Endothelial cell of umbilical vein (primary cell): Measurements from ENCODE around the gene RAD54L. TPM values are rescaled to one million over a fixed set of nuclear protein-coding genes. Genes with fewer than 3 reads are reported as not detected.

Source experiments
- BruUV-seq: library from RNA; stranded (reverse); fragments of 400-500 nt; replicated peaks from 2 replicates; lab custom pipeline; 2021; lab: Mats Ljungman, UMichigan
- CTCF ChIA-PET: fragments of 300-600, 350-600 bp; sonication (Branson Sonifier 250); formaldehyde crosslinking; loops from one replicate; lab custom pipeline; 2021; ENCODE audit warnings: antibody characterized with exemption, inconsistent platforms; lab: Charles Lee
- POLR2A ChIA-PET: fragments of 300-600, 350-600 bp; sonication (Branson Sonifier 250); formaldehyde crosslinking; loops from one replicate; lab custom pipeline; 2021; ENCODE audit warnings: antibody characterized with exemption, inconsistent platforms; lab: Charles Lee
- DNase-seq: peaks from one replicate; pipeline ENCODE4 v3.0.0-alpha.2; 2011; ENCODE audit warnings: low read depth, low spot score
- FAIRE-seq: peaks from 2 replicates; lab custom pipeline; 2011; peaks lifted over from hg19 to GRCh38; lab: Jason Lieb, UNC
- H2AFZ ChIP-seq: 2 replicates; pipeline ENCODE4 v1.6.0; 2012; ENCODE audit warnings: low read depth, low read length, control low read depth, inconsistent platforms
- H3K27ac ChIP-seq: 2 replicates; pipeline ENCODE4 v1.5.1; 2011; ENCODE audit warnings: low read depth, mild to moderate bottlenecking, control low read depth, low read length, moderate library complexity; ENCODE audit not compliant: insufficient read depth
- H3K27me3 ChIP-seq, 2 experiments: 2 replicates each; pipeline versions ENCODE4 v1.6.0 to v1.6.1; 2011; ENCODE audit warnings: low read length in 2 of 2, mixed read lengths in 1 of 2; ENCODE audit not compliant: control insufficient read depth in 2 of 2, insufficient read depth in 2 of 2
- H3K36me3 ChIP-seq, 2 experiments: 2 replicates in 1 of 2; 3 replicates in 1 of 2; pipeline ENCODE4 v1.5.1; 2011; ENCODE audit warnings: low read length in 2 of 2, mild to moderate bottlenecking in 1 of 2, moderate library complexity in 1 of 2; ENCODE audit not compliant: control insufficient read depth in 2 of 2, insufficient read depth in 2 of 2; ENCODE audit errors: extremely low read depth in 1 of 2
- H3K4me1 ChIP-seq: 3 replicates; pipeline ENCODE4 v1.5.1; 2011; ENCODE audit warnings: mild to moderate bottlenecking, low read length; ENCODE audit not compliant: control insufficient read depth, insufficient read depth; ENCODE audit errors: extremely low read depth
- H3K4me2 ChIP-seq: 2 replicates; pipeline ENCODE4 v1.6.1; 2011; ENCODE audit warnings: low read length, control low read depth, mixed read lengths; ENCODE audit not compliant: insufficient read depth
- H3K4me3 ChIP-seq, 3 experiments: fragments of 200-600 bp in 1 of 3; sonication (generic), shearing (Covaris generic) in 1 of 3; replicated peaks in 1 of 3; 2 replicates each; pipeline ENCODE4 v1.5.1; 2011 to 2016; ENCODE audit warnings: control low read depth in 3 of 3, low read length in 3 of 3, mild to moderate bottlenecking in 2 of 3, inconsistent platforms in 1 of 3, low read depth in 1 of 3, moderate library complexity in 1 of 3; ENCODE audit not compliant: insufficient read depth in 1 of 3
- H3K79me2 ChIP-seq: 2 replicates; pipeline ENCODE4 v1.6.0; 2012; ENCODE audit warnings: low read length, inconsistent platforms; ENCODE audit not compliant: control insufficient read depth, insufficient read depth
- H3K9ac ChIP-seq: replicated peaks from 2 replicates; pipeline ENCODE3; 2011; ENCODE audit warnings: low read length, control low read depth; ENCODE audit not compliant: insufficient read depth; ENCODE audit errors: extremely low read depth
- H3K9me1 ChIP-seq: replicated peaks from 3 replicates; pipeline ENCODE4 v1.6.0; 2011; ENCODE audit warnings: mild to moderate bottlenecking, low read length; ENCODE audit not compliant: control insufficient read depth, insufficient read depth; ENCODE audit errors: extremely low read depth
- H3K9me3 ChIP-seq: replicated peaks from 2 replicates; pipeline ENCODE4 v1.5.1; 2012; ENCODE audit warnings: low read length, inconsistent platforms; ENCODE audit not compliant: control insufficient read depth, insufficient read depth
- H4K20me1 ChIP-seq: replicated peaks from 2 replicates; pipeline ENCODE3; 2011; ENCODE audit warnings: mild to moderate bottlenecking, low read length; ENCODE audit not compliant: control insufficient read depth, insufficient read depth; ENCODE audit errors: extremely low read depth
- EZH2 ChIP-seq: IDR thresholded peaks from 2 replicates; pipeline ENCODE4 v1.6.1; 2012; ENCODE audit warnings: borderline replicate concordance, low read depth, mild to moderate bottlenecking, moderate library complexity, low read length, inconsistent platforms; ENCODE audit not compliant: severe bottlenecking
- FOS ChIP-seq: IDR thresholded peaks from 2 replicates; pipeline ENCODE4 v1.6.1; 2011; ENCODE audit warnings: mild to moderate bottlenecking, low read length, moderate library complexity, borderline replicate concordance; ENCODE audit not compliant: insufficient read depth
- GATA2 ChIP-seq: IDR thresholded peaks from 2 replicates; pipeline ENCODE4 v1.7.0; 2011; ENCODE audit warnings: low read depth, mild to moderate bottlenecking, moderate library complexity, mixed read lengths, low read length; ENCODE audit not compliant: insufficient read length, insufficient read depth
- JUN ChIP-seq: IDR thresholded peaks from 2 replicates; pipeline ENCODE4 v1.6.1; 2011; ENCODE audit warnings: borderline replicate concordance, low read depth; ENCODE audit not compliant: insufficient read length, insufficient read depth
- MAX ChIP-seq: IDR thresholded peaks from 2 replicates; pipeline ENCODE4 v1.6.1; 2011; ENCODE audit not compliant: insufficient read depth, insufficient read length
- MYC ChIP-seq: IDR thresholded peaks from one replicate; pipeline ENCODE4 v1.6.1; 2011; ENCODE audit warnings: mild to moderate bottlenecking, low read depth, low read length
- POLR2A ChIP-seq: IDR thresholded peaks from 2 replicates; pipeline ENCODE4 v1.6.1; 2012; ENCODE audit warnings: low read depth, mild to moderate bottlenecking, control low read depth, low read length
- POLR2AphosphoS5 ChIP-seq: IDR thresholded peaks from 2 replicates; pipeline ENCODE4 v1.6.1; 2012; ENCODE audit warnings: low read depth, mild to moderate bottlenecking, control low read depth, low read length, moderate library complexity; ENCODE audit not compliant: insufficient read depth
- dilution Hi-C: fragments of 300-500 bp; cut with MboI; formaldehyde crosslinking; loops from one replicate; pipeline ENCODE4 v1.15.0; 2019; ENCODE audit warnings: low sequenced_read_pairs; ENCODE audit not compliant: extremely low pct_ligation_motif_present
- intact Hi-C: fragments of 100-400 bp; cut with micrococcal nuclease; formaldehyde crosslinking; loops from one replicate; pipeline ENCODE4 v1.10.0; 2022
- polyA plus RNA-seq, 4 experiments: library from polyadenylated mRNA; depleted of rRNA in 3 of 4; stranded (reverse) in 3 of 4; unstranded in 1 of 4; fragments of >200 nt; gene quantifications; 2 replicates each; pipeline versions ENCODE4 v1.2.1 to v1.2.3, GENCODE V29; 2011 to 2012; ENCODE audit warnings: missing spikeins in 1 of 4
- total RNA-seq: library from RNA; stranded (reverse); gene quantifications from 2 replicates; pipeline ENCODE4 v1.2.3, GENCODE V29; 2021
- TF ChIP-seq, protein P1 (sequence below), 2 donors: IDR thresholded peaks; 1 replicate in 1 of 2; 2 replicates in 1 of 2; pipeline ENCODE4 v1.5.1; 2011; ENCODE audit warnings: low read length in 2 of 2, mild to moderate bottlenecking in 2 of 2, moderate library complexity in 2 of 2, control low read depth in 1 of 2, inconsistent platforms in 1 of 2, low read depth in 1 of 2; ENCODE audit not compliant: insufficient read depth in 1 of 2; ENCODE audit errors: extremely low read depth in 1 of 2

The RAD54L gene
- total and polyA plus RNA-seq, 2 donors (not counting 3 experiments of a cell fraction or from before 2014, with no cell fraction given): 10.5 to 18.9 TPM

GRCh38 chr1:46211051-46211450 lies 36.5 kb upstream of the RAD54L start:
- Histone ChIP-seq H3K36me3 (no peaks in the 10 kb centered on the region), H4K20me1 (no peaks in the 10 kb centered on the region), H3K4me3 (no peak overlapping the region), H3K9me3 (no peaks in the 10 kb centered on the region), H3K79me2 (no peaks in the 10 kb centered on the region), H3K27ac (no peak overlapping the region), H3K9me1 (no peaks in the 10 kb centered on the region), H3K9ac (no peak overlapping the region), H3K27me3 (no peaks in the 10 kb centered on the region), H3K4me1 (no peaks in the 10 kb centered on the region), H2AFZ (no peak overlapping the region), H3K4me2 (no peak overlapping the region)
- TF ChIP-seq MAX: no peak
- no peak for TF ChIP-seq JUN
- TF ChIP-seq GATA2: no peak
- TF ChIP-seq, protein P1, sequence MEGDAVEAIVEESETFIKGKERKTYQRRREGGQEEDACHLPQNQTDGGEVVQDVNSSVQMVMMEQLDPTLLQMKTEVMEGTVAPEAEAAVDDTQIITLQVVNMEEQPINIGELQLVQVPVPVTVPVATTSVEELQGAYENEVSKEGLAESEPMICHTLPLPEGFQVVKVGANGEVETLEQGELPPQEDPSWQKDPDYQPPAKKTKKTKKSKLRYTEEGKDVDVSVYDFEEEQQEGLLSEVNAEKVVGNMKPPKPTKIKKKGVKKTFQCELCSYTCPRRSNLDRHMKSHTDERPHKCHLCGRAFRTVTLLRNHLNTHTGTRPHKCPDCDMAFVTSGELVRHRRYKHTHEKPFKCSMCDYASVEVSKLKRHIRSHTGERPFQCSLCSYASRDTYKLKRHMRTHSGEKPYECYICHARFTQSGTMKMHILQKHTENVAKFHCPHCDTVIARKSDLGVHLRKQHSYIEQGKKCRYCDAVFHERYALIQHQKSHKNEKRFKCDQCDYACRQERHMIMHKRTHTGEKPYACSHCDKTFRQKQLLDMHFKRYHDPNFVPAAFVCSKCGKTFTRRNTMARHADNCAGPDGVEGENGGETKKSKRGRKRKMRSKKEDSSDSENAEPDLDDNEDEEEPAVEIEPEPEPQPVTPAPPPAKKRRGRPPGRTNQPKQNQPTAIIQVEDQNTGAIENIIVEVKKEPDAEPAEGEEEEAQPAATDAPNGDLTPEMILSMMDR (IDR thresholded peaks at IDR 0.05; ENCODE audit: extremely low read depth in 1 of 2, insufficient read depth in 1 of 2, low read depth in 1 of 2, low read length in 2 of 2): no peak
- TF ChIP-seq POLR2AphosphoS5: no peak
- no peak for TF ChIP-seq POLR2A
- no peak for TF ChIP-seq MYC
- TF ChIP-seq EZH2: no peak
- no peak for TF ChIP-seq FOS
- ChIA-PET POLR2A (no interaction called here), CTCF (interaction anchor here (2.7 kb wide), 1 partner anchor 12 kb away, joined by 15 read pairs; no protein-coding TSS in a partner anchor)
- no TSS peak for BruUV-seq
- FAIRE-seq (no peak), DNase-seq (peak; percentile 10)
- intact Hi-C loops (no loop called here), dilution Hi-C loops (no loop called here)
